Skin of body (tissue), 2 donors: ENCODE data around the gene C2CD2. TPM values are rescaled to one million over a fixed set of nuclear protein-coding genes. Genes with fewer than 3 reads are reported as not detected.
"Not testable (repeated sequence)": the region's sequence is repeated elsewhere in the genome, so short reads cannot be mapped to it uniquely, and the experiment has no call there.

Source experiments
- DNase-seq: peaks from one replicate; lab custom pipeline; 2025; lab: John Stamatoyannopoulos, UW
- total RNA-seq: library from RNA; depleted of rRNA; stranded (reverse); fragments of >200 nt; gene quantifications from one replicate; pipeline ENCODE4 v1.2.3, GENCODE V29; 2014

C2CD2 gene
- total RNA-seq, 1 donor from 2014 or later: 17.1 TPM

DNA sequence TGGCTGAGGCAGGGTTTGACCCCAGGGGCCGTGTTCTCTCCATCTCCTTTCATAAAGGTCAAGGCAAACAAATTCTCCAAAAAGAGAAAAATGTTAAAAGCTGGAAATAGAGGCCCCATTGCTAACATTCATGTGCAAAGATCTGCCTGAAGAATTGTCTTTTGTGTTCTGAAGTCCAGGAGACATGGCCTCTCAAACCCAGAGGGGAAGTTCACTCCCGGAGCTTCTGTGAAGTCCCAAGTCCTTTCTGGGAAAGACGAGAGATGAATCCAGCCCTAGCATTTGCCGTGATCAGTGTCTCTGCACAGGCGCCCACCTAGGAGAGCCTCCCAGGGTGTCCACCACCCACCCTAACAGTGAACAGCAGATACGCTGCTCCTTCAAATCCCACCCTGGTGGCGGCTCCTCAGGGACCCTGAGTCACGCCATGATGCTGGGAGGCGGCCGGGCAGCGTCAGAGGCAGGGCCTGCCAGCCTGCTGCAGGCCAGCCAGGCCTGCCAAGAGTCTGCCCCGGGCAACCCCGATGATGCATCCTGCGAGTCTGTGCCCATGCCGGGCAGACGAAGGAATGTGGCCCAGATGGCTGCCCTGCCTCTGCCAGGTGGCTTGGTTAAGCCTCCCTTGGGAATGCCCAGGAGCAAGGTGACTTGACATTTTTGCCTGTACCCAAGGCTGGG, 5.2 kb upstream of the C2CD2 start:
- DNase-seq: no peak

DNA sequence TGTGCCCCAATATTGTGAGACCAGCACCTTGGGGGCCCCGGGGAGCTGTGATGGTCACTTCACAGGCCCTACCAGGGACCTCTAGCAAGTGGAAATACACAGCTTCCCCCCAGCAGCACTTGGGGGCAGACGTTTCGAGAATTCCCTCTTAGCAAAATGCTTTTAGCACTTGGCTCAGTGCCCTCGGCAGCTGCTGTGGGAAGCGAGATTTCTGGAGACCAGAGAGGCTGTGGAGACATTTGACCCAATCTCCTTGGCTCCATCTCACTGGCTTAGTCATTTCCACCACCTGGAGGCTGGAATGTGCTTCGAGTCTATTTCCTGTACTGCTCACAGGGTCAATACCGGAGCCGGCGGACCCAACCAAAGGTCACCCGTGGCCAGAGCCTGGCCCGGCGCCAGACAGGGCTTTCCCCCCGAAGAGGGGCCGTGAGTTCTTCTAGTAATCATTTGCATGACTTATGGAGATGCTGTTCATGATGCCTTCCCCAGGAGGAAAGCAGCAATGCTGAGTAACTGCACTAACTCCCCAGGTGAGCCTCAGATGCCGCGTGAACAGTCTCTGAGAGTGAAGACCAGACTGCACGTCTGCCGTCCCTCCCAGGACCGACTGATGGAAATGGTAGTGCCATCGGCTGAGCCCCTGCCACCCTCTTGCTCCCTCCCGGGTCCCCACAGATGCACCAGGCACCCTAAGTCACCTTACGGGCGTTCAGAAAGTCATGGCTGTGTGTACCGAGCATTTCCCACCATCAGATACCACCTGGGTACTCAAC, 4.4 kb upstream of the C2CD2 start:
- peak; percentile 81 for DNase-seq

DNA sequence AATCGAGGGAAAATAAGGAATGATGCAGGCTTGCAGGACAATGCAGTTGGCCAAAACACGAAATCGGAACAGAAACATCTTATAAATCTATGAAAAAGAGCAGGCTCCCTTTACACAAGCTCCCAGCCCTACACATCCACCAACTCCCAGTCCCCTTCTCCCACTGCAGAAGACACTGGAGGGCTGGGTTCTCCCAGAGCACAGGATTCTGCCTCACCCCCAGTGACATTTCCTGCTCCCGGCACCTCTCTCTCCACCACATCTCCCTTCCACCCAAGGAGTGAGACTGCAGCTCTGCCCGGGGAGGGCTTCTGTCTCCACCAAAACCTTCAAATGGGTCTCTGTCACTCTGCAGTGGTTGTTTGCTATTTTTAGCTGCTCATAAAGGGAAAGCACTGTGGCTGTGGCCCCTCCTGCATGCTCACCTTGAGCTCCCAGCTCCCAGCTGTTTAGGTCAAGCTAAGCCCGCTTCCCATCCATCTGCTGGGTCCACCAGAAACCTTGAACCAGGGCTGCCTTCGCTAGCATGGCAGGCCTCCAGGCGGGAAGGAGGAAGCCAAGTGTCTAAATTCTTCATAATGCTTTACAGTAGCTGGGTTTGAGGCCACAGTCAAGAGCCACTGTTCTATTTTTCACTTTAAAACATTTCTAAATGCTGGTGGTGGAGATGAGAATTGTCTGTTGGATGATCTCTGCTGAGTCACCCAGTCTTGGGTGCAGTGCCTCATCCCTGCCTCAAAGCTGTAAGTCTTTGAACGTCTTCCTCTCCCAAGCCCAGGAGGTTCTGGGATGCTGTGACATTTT, 3.3 kb upstream of the C2CD2 start:
- no peak for DNase-seq

DNA sequence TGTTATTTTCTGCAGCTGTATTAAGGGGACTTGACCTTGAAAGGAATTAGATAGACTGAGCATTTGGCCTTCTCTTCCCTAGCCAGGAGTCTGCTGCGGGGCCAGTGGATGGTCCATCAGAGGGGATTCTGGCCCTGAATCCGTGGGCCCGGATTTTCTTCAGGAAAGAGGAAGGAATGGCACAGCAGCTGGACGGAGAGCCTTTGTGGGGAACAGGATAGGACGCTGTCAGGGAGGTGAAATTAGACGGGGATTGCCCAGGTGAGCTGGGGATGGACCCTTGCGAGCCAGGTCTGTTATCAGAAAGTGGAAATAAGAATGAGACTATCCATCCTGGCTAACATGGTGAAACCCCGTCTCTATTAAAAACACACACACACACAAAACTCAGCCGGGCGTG, 1.7 kb upstream of the C2CD2 start:
- no peak for DNase-seq

DNA sequence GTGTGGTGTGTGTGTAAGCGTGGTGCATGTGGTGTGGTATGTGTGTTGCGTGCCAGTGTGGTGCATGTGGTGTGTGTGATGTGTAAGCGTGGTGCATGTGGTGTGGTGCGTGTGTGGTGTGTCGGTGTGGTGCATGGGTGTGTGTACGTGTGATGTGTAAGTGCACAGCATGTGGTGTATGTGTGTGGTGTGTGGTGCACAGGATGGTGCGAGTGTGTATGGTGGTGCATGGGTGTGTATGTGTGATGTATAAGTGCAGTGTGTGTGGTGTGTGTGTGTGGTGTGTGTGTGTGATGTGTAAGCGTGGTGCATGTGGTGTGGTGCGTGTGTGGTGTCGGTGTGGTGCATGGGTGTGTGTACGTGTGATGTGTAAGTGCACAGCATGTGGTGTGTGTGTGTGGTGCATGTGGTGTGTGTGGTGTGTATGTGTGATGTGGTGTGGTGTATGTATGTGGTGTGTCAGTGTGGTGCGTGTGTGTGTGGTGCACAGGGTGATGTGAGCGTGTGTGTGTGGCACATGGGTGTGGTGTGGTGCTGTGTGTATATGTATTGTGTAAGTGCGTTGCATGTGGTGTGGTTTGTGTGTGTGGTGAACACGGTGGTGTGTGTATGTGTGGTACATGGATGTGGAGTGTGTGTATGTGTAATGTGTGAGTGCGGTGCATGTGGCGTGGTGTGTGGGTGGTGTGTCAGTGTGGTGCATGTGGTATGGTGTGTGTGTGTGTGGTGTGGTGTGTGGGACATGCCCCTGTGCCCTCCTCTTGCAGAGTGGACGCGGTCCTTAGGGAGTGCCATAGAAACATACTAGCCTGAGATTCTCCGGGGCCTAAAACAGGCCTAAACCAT, 1.1 kb upstream of the C2CD2 start:
- DNase-seq: no peak

DNA sequence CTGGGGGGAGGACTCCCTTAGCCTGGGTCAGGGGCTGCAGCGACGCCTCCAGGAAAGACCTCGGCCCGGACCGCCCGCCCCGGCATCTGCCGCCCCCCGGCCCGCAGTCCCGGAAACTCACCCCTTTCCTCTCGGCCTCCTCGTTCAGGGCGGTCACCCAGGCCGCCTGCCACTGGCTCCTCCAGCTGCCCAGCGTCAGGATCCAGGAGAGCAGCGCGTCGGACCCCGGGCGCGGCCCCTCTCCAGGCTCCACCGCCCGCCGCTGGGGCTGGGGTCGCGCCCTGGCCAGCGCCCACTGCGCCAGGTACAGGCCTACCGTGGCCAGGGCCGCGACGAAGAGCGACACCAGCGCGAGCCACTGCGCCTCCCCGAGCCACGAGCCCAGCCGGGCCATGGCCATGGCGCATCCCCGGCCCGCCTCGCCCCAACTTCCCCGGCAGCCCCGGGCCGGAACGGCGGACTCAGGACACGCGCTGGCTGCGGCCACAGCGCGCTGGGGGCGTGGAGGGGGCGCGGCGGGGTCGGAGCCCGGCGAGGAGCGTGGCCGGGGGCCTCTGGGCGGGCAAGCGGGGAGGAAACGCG, 478 bp downstream of the C2CD2 start:
- no peak for DNase-seq

DNA sequence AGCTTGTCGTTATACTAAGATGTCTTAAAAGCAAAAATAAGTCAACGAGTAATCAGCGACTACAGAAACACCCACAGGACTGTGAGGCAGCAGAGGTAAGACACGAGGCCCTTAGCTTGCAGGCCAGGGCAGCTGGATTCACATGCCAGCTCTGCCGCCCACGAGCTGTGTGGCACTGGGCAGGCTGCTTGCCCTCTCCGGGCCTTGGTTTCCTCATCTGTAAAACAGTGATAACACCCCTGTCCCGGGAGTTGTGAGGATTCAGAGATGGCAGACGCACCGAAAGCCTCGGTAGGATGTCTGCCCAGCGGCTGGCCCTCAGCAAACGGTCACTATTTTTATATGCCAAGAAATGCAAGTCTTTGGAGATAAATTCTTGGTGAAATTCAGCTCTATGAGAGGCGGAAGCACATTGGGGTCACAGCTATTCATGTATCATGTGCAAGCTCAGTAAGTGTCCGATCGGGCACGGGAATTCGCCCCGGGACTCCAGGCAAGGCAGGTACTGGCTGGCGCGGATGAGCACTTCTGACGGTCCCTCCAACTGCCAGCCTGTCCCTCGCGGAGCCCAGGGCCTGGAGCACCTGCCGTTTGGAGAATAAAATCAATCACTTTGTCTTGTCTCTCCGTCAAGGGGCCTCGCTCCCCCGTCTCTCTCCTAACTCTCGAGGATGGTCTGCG, 1.1 kb downstream of the C2CD2 start:
- no peak for DNase-seq

DNA sequence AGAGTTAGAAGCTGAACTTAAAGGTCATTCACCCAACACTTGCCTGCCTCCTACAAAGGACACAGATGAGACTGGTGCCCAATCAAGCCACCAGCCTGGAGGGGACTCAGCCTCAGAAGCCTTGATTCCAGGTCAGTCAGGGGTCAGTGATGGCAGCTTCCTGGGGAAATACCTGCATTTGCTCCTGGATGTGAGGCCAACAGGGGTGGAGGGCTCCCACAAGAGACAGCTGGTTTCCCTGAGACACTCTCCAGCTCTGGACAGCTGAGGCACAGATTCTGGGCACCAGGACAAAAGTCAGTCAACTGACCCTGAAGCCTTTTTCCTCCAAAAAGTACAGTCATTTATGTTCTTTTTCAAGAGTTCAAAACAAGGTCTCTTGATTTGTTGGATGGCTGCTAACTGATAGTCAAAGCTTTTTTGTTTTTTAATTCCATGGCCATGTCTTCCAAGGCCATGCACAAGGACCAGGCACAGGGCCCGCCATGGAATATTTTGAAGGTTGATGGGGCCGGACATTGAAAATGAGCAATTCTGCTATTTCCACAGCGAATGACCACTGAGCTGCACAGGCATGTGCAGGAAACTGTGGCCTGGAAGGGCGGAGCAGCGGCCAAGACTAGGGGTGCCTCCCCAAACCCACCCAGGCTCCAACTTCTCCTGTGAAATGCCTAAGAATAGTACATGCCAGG, 1.8 kb downstream of the C2CD2 start:
- DNase-seq: no peak

DNA sequence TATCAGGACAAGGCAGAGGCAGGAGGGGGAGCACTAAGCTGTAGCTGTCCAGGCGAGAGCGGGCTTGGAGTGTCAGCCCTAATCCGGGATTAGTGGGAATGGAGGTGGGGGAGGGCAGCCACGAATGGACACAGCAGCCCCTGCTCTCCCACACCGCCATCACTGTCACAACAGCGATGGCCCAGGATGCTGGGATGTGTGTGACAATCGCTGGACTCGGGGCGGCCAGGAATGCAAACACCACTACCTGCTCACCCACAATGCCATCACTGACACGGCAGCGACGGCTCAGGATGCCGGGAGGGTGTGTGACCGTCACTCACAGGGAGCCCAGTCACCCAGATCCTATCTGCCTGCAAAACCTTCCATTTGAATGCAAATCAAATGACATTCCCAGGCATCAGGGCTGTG, 2.9 kb downstream of the C2CD2 start:
- no peak for DNase-seq

DNA sequence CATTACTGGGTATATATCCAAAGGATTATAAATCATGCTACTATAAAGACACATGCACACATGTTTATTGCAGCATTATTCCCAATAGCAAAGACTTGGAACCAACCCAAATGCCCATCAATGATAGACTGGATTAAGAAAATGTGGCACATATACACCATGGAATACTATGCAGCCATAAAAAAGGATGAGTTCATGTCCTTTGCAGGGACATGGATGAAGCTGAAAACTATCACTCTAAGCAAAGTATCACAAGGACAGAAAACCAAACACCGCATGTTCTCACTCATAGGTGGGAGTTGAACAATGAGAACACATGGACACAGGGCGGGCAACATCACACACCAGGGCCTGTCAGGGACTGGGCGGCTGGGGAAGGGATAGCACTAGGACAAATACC, 4.2 kb downstream of the C2CD2 start:
- DNase-seq: not testable (repeated sequence)

DNA sequence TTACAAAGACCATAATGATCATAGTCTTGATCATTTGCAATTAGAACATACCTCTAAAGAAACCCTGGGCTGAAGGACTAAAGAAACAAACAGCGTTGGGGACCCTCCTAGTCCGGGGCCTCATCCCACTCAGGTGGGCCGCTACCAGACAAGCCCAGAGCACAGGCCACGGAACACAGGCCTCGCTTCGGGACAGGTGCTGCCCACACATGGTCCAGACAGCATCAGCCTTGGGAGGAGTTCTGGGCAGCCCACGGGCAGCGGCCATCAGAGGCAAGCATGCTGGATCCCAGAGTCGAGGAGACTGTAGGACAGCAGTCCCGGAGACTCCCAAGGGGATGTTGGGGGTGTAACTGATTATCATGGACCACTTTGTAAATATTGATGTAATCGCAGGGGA, 4.9 kb downstream of the C2CD2 start:
- no peak for DNase-seq

DNA sequence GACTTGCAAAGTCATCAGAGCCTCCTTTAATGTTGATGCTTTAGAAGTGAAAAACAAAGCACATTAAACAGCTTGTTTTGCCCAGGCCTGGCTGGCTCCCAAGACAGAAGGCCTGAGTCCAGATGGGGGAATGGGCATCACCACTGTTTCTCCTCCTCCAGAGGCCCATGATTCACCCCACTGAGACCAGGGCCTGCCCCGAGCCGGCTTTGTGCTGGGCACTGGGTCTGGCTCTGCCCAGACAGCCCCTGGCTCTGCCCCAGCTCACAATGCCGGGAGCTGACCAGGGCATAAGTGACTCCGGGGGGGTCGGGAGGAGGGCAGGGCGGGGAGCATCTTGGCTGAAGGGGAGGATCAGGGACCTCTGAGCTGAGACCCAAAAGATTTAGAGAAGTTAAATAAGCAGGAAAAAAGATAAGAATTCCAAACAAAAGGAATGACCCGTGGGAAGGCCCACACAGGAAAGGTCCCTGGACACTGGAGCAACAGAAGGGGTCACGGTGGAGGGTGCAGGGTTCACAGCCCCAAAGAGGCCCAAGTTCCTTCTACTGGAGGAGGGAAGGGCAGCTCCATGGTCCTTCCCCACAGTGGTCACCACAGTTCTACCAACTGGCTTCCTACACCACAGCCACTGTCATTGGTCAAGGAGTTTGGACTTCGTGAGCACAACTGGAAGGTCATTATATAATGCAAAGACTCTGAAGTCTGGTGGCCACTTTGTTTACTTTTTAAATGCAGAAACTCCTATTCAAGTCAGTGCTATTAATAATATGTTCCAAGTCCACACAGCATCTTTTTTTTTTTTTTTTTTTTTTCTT, 5.5 kb downstream of the C2CD2 start:
- DNase-seq: no peak

DNA sequence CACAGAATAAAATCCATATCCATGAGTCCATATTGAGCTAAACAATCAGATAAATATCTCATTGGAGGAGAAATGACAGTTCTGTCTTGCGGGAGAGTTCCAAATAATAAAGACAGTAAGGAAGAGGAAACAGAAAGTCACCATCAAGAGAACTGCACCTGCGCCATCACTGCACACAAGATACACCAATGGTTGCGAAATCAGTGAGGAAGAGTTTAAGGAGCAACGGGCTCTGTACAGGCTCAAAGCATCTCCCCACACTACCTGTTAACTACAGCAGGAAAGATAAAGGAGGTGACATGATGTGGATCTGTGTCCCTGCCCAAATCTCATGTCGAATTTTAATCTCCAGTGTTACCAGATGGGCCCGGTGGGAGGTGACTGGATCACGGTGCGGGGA, 7.8 kb downstream of the C2CD2 start:
- DNase-seq: no peak

DNA sequence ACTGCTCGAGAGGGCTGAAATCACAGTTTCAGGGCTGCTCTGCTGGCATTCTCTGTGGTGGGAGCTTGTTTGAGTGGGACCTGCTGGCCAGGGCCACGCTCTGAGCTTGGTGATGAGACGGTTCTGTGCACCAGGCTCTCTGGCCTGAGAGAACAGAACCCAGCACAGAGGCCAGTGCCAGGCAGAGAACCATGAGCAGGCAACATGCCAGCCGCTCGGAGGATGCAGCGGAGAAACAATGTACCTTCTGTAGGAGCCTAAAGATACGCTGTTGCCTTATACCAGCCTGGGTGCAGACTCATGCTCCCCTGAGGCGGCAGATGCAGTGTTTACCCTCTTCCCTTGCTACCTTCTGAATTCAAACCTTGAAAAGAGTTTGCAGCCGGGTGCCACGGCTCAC, 10.0 kb downstream of the C2CD2 start:
- no peak for DNase-seq

DNA sequence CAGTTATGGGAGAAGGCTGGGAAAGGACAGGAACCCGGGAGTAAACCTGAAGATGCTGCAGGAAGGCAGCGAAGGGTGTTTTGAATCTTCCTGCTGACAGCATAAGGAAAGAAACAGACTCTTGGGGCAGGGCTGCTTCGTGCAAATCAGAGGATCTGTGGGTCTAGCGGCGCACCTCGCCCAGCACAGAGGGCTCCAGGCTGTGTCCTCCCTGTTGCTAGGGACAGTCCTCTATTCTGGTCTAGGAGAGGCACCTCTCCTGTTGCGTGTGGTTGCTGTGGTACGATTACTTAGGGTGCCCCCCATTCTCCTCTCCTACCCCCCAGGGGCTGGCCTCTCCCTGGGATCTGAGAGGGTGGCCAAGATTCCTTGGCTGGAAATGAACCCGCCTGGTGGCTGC, 11.4 kb downstream of the C2CD2 start:
- DNase-seq: no peak

DNA sequence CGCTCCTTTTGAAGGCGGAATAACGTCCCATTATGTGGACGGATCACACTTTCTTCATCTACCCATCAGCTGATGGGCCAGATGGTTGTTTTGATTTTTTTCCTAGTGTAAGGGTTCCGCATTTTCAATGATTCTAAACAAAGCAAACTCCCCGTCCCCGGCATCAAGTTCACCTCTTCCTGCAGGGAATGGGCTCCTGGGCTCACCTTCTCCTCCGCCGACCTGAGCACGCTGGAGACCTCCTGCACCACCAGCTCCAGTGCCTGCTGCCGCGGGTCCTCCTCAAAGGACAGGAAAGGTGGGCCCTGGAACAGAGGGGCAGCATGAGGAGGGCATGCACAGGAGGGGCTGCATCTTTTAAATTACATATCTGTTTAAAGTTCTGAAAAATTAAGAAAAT, 11.9 kb downstream of the C2CD2 start:
- no peak for DNase-seq

DNA sequence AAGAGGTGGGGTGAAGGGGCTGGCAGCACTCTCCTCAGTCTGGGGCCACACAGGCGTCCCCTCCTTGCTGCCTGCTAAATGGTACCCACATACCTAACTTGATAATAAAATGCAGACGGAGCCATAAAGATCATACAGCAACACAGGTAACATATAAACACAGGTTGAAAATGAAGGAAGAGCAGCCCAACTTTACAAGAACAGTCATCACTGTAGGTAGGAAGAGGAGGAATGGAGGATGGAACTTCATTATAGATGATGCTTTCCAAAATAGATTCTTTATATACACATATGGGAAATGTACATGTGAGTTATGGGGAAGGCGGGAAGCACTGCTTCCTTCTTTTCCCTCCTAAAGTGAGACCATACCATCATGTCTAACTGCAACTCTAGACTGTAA, 13.4 kb downstream of the C2CD2 start:
- DNase-seq: no peak

DNA sequence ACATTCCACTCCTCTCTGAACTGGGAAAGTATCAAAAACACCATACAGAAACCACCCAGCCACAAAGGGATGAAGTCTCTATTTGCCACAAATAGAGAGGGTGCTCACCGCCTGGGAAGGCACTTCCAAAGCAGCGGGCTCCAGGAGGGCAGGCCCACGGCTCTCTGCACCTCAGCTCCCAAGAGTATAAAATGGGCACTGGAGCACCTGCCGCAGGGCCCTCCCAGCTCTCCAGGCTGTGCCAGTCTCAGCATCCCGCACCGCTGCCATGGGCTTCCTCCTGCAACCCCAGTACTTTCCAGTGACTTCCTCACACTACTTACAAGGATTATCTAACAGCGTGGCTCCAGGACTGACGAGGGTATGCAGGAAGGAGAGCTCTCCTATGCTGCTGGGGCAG, 14.4 kb downstream of the C2CD2 start:
- no peak for DNase-seq
